NT2/D1 (cell line): ENCODE measurements around the gene FAM177A1.

ENCODE experiments used
- SUZ12 ChIP-seq: IDR thresholded peaks from 2 replicates; pipeline ENCODE4 v1.6.1; 2011; ENCODE audit not compliant: insufficient read length, insufficient read depth; ENCODE audit errors: extremely low read depth
- YY1 ChIP-seq: IDR thresholded peaks from 2 replicates; pipeline ENCODE4 v1.6.1; 2011; ENCODE audit not compliant: insufficient read length, insufficient read depth
- ZNF274 ChIP-seq: IDR thresholded peaks from 2 replicates; pipeline ENCODE4 v1.6.1; 2011; ENCODE audit warnings: mild to moderate bottlenecking, low read depth, low read length

- TF ChIP-seq SUZ12, result no peak
- no peak for TF ChIP-seq YY1
- no peak for TF ChIP-seq ZNF274
Observed at GRCh38 chr14:35046048-35046750, at the start of gene FAM177A1.
